A549 (cell line): ENCODE data around the gene TIMM9. TPM values are rescaled to one million over a fixed set of nuclear protein-coding genes. Genes with fewer than 3 reads are reported as not detected.

Experiments
- ATAC-seq, 2 experiments: fragments of 200-7000 bp in 1 of 2; fragments of >200 bp in 1 of 2; cut with Nextera tagmentation in 1 of 2; cut with Tn5 transposase in 1 of 2; 3 replicates each; pipeline versions ENCODE4 v1.8.0 to v1.9.1; 2018 to 2020; ENCODE audit warnings: mild to moderate bottlenecking in 1 of 2, moderate library complexity in 1 of 2
- CTCF ChIA-PET: fragments of 300-600 bp; sonication (Branson Sonifier 250); formaldehyde crosslinking; extraction: SDS; loops from one replicate; lab custom pipeline; 2021; ENCODE audit warnings: antibody characterized with exemption, inconsistent platforms; lab: Yijun Ruan, JAX
- POLR2A ChIA-PET: fragments of 350-600 bp; formaldehyde crosslinking; extraction: SDS; loops from one replicate; lab custom pipeline; 2021; ENCODE audit warnings: antibody characterized with exemption, inconsistent platforms; lab: Yijun Ruan, JAX
- DNase-seq, 2 experiments: peaks; one replicate each; pipeline versions ENCODE4 v3.0.0 to v3.0.0-alpha.2; 2011 to 2016; ENCODE audit warnings: low read depth in 1 of 2, low spot score in 1 of 2
- FAIRE-seq: peaks from 2 replicates; lab custom pipeline; 2011; peaks lifted over from hg19 to GRCh38; lab: Jason Lieb, UNC
- H3K27ac ChIP-seq, 2 experiments: fragments of >200 bp; sonication (Bioruptor Twin); formaldehyde crosslinking; 3 replicates each; pipeline ENCODE4 v1.5.1; 2016 to 2017
- H3K4me1 ChIP-seq: fragments of >200 bp; sonication (Bioruptor Twin); formaldehyde crosslinking; 3 replicates; pipeline ENCODE4 v1.6.1; 2016
- H3K4me2 ChIP-seq: fragments of >200 bp; sonication (Bioruptor Twin); formaldehyde crosslinking; 3 replicates; pipeline ENCODE4 v1.6.1; 2016
- H3K4me3 ChIP-seq: fragments of >200 bp; sonication (Bioruptor Twin); formaldehyde crosslinking; 3 replicates; pipeline ENCODE4 v1.5.1; 2016
- H3K9me3 ChIP-seq: fragments of >200 bp; sonication (Bioruptor Twin); formaldehyde crosslinking; 3 replicates; pipeline ENCODE4 v1.6.1; 2016
- BHLHE40 ChIP-seq: IDR thresholded peaks from 2 replicates; pipeline ENCODE4 v1.6.1; 2012; ENCODE audit warnings: low read depth, low read length, inconsistent platforms
- CBX2 ChIP-seq: fragments of 200-600 bp; sonication (generic); IDR thresholded peaks from 2 replicates; pipeline ENCODE4 v1.6.1; 2016; ENCODE audit warnings: low read depth, mild to moderate bottlenecking, borderline replicate concordance
- CBX8 ChIP-seq: fragments of 200-600 bp; sonication (generic); IDR thresholded peaks from 2 replicates; pipeline ENCODE4 v1.6.1; 2016
- CEBPB ChIP-seq, 2 experiments: fragments of >200 bp in 1 of 2; sonication (Bioruptor Twin) in 1 of 2; formaldehyde crosslinking in 1 of 2; IDR thresholded peaks; 2 replicates each; pipeline ENCODE4 v1.6.1; 2012 to 2016
- EHF ChIP-seq: fragments of 250-450 bp; sonication (Bioruptor Pico); IDR thresholded peaks from 2 replicates; pipeline ENCODE4 v1.5.0; 2020; ENCODE audit warnings: mild to moderate bottlenecking
- EHMT2 ChIP-seq: fragments of 200-600 bp; sonication (generic); IDR thresholded peaks from 2 replicates; pipeline ENCODE4 v1.6.1; 2016; ENCODE audit warnings: antibody characterized with exemption, low read depth, mild to moderate bottlenecking, moderate library complexity
- ESRRA ChIP-seq: fragments of 150-350 bp; IDR thresholded peaks from 2 replicates; pipeline ENCODE4 v1.6.1; 2014; ENCODE audit warnings: mild to moderate bottlenecking, low read length, borderline replicate concordance
- FOXS1 ChIP-seq: fragments of 250-450 bp; sonication (Bioruptor Pico); IDR thresholded peaks from 2 replicates; pipeline ENCODE4 v1.5.0; 2020; ENCODE audit warnings: mild to moderate bottlenecking, moderate library complexity
- HDAC2 ChIP-seq: fragments of 200-600 bp; sonication (generic); IDR thresholded peaks from 2 replicates; pipeline ENCODE4 v1.6.1; 2016
- HES2 ChIP-seq: fragments of >200 bp; sonication (Bioruptor Twin); formaldehyde crosslinking; IDR thresholded peaks from 2 replicates; pipeline ENCODE4 v1.6.1; 2016
- HOXA7 ChIP-seq: fragments of 250-450 bp; sonication (Bioruptor Pico); IDR thresholded peaks from 2 replicates; pipeline ENCODE4 v1.5.0; 2020; ENCODE audit warnings: mild to moderate bottlenecking, moderate library complexity
- HOXB13 ChIP-seq: fragments of 250-450 bp; sonication (Bioruptor Pico); IDR thresholded peaks from 2 replicates; pipeline ENCODE4 v1.5.0; 2020; ENCODE audit warnings: low read depth, mild to moderate bottlenecking, moderate library complexity
- JUNB ChIP-seq: fragments of >200 bp; sonication (Bioruptor Twin); formaldehyde crosslinking; IDR thresholded peaks from 2 replicates; pipeline ENCODE4 v1.6.1; 2016
- KDM1A ChIP-seq: fragments of 200-600 bp; sonication (generic); IDR thresholded peaks from 2 replicates; pipeline ENCODE4 v1.6.1; 2016; ENCODE audit warnings: low read depth, mild to moderate bottlenecking
- KDM5A ChIP-seq: fragments of 200-600 bp; sonication (generic); IDR thresholded peaks from 2 replicates; pipeline ENCODE4 v1.6.1; 2016; ENCODE audit warnings: antibody characterized with exemption, mild to moderate bottlenecking
- MAFK ChIP-seq: fragments of 450-650 bp; IDR thresholded peaks from 2 replicates; pipeline ENCODE4 v1.6.1; 2014; ENCODE audit not compliant: partially characterized antibody
- MYC ChIP-seq: IDR thresholded peaks from 2 replicates; pipeline ENCODE4 v1.6.1; 2012; ENCODE audit warnings: mild to moderate bottlenecking, inconsistent platforms, low read length, improper control_type of control experiment, borderline replicate concordance
- PHF8 ChIP-seq: fragments of 200-600 bp; sonication (generic); IDR thresholded peaks from 2 replicates; pipeline ENCODE4 v1.6.1; 2016; ENCODE audit warnings: low read depth, mild to moderate bottlenecking, antibody characterized with exemption, moderate library complexity, borderline replicate concordance
- POLR2A ChIP-seq: IDR thresholded peaks from 2 replicates; pipeline ENCODE4 v1.6.1; 2012; ENCODE audit warnings: mild to moderate bottlenecking, low read length
- POLR2AphosphoS2 ChIP-seq: conservative IDR thresholded peaks from 2 replicates; pipeline ENCODE4 v1.6.1; 2012; ENCODE audit warnings: low read length, improper control_type of control experiment, inconsistent platforms
- RCOR1 ChIP-seq: fragments of 150-350 bp; IDR thresholded peaks from 2 replicates; pipeline ENCODE4 v1.6.1; 2014; ENCODE audit warnings: antibody characterized with exemption, low read length, low read depth
- SMC3 ChIP-seq: fragments of >200 bp; sonication (Bioruptor Twin); formaldehyde crosslinking; IDR thresholded peaks from 3 replicates; pipeline ENCODE4 v1.6.1; 2018; ENCODE audit warnings: inconsistent platforms
- TFCP2L1 ChIP-seq: fragments of 250-450 bp; sonication (Bioruptor Pico); IDR thresholded peaks from 2 replicates; pipeline ENCODE4 v1.5.0; 2021; ENCODE audit warnings: mild to moderate bottlenecking
- TP53 ChIP-seq: fragments of 250-450 bp; sonication (Bioruptor Pico); IDR thresholded peaks from 2 replicates; pipeline ENCODE4 v1.5.0; 2021; ENCODE audit warnings: mild to moderate bottlenecking, moderate library complexity
- USF2 ChIP-seq: fragments of 450-650 bp; IDR thresholded peaks from 2 replicates; pipeline ENCODE4 v1.6.1; 2014; ENCODE audit warnings: antibody characterized with exemption
- ZNF302 ChIP-seq: fragments of 250-450 bp; sonication (Bioruptor Pico); IDR thresholded peaks from 2 replicates; pipeline ENCODE4 v1.9.0; 2021; ENCODE audit warnings: inconsistent platforms, mild to moderate bottlenecking, moderate library complexity
- WGBS: methylation state at CpG from one replicate; pipeline ENCODE4 v1.1.6; 2017; ENCODE audit errors: missing lambda C conversion rate; 5-methylcytosine and 5-hydroxymethylcytosine counted together
- polyA plus RNA-seq, 4 experiments: library from polyadenylated mRNA; depleted of rRNA in 3 of 4; stranded (reverse); fragments of >200 nt; fragmentation: RNase III in 1 of 4; extraction: RNeasy Plus Mini Kit Qiagen cat#74134 plus additional on column Dnase treatment in 1 of 4; gene quantifications; 2 replicates in 3 of 4; 3 replicates in 1 of 4; pipeline ENCODE4 v1.2.3, GENCODE V29; 2011 to 2017
- TF ChIP-seq, protein P1 (sequence below): IDR thresholded peaks from 2 replicates; pipeline ENCODE4 v1.6.1; 2012
- TF ChIP-seq, protein P2 (sequence below): IDR thresholded peaks from 2 replicates; pipeline ENCODE4 v1.6.1; 2012
- TF ChIP-seq, protein P3 (sequence below): fragments of >200 bp; sonication (Bioruptor Twin); formaldehyde crosslinking; IDR thresholded peaks from 3 replicates; pipeline ENCODE4 v1.6.1; 2016
- TF ChIP-seq, protein P4 (sequence below): fragments of >200 bp; sonication (Bioruptor Twin); formaldehyde crosslinking; IDR thresholded peaks from 3 replicates; pipeline ENCODE4 v1.5.1; 2016

The TIMM9 gene
- polyA plus RNA-seq, 2 of the 4 experiments (the other 2 are of a cell fraction) = 70.1 to 101 TPM

GRCh38 chr14:58415636-58416547 is 11.4 kb downstream of the TIMM9 start (continued):
- TF ChIP-seq JUNB = no peak
- TF ChIP-seq HDAC2 = no peak

DNA sequence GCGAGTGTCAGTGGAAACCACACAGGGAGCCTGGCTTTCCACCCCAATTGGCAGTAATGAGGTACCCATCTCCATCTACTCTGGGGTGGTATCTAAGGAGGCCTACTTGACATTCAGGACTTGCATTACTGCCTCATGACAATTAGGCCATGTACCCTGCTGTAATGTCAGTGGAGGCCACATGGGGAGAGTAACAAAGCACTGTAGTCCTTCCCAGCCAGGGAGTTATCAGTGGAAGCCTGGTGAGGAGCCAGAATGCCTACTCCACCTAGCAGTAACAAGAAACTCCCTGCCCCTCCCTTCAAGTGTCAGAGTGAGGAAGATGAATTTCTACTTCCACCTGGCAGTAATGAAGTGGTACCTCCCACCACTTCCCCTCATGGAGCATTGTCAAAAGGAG is 12.5 kb downstream of the TIMM9 start:
- FAIRE-seq (no peak), ATAC-seq (peak; percentile 75 to 76; a peak in 5 of 6 replicates), DNase-seq (peak in 1 of 2 experiments; percentile 25)
- WGBS = 94% methylated on average over 1 of the region's 1 CpG
- CTCF ChIA-PET = interaction anchor here (1.0 kb wide), 1 partner anchor 19 kb away, joined by 3 read pairs; no protein-coding TSS in a partner anchor
- Histone ChIP-seq H3K4me2 (no peak overlapping the region), H3K9me3 (0 out of 3 replicates have a peak, but pooled peaks cover 6% of the 10 kb centered on the region), H3K4me1 (no peaks in the 10 kb centered on the region), H3K4me3 (no peak overlapping the region), H3K27ac (no peak overlapping the region)
- no peak for TF ChIP-seq HES2
- TF ChIP-seq MYC = no peak
- no peak for TF ChIP-seq USF2
- no peak for TF ChIP-seq POLR2AphosphoS2
- TF ChIP-seq, protein P1, sequence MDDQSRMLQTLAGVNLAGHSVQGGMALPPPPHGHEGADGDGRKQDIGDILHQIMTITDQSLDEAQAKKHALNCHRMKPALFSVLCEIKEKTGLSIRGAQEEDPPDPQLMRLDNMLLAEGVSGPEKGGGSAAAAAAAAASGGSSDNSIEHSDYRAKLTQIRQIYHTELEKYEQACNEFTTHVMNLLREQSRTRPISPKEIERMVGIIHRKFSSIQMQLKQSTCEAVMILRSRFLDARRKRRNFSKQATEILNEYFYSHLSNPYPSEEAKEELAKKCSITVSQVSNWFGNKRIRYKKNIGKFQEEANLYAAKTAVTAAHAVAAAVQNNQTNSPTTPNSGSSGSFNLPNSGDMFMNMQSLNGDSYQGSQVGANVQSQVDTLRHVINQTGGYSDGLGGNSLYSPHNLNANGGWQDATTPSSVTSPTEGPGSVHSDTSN = no peak
- no peak for TF ChIP-seq ESRRA
- no peak for TF ChIP-seq MAFK
- TF ChIP-seq KDM1A = no peak
- TF ChIP-seq JUNB = no peak
- TF ChIP-seq POLR2A = no peak
- no peak for TF ChIP-seq TFCP2L1 (CRISPR knock-in tag)
- TF ChIP-seq, protein P2, sequence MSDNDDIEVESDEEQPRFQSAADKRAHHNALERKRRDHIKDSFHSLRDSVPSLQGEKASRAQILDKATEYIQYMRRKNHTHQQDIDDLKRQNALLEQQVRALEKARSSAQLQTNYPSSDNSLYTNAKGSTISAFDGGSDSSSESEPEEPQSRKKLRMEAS = no peak
- TF ChIP-seq CEBPB (IDR thresholded peaks at IDR 0.05) = no peak
- TF ChIP-seq CBX2 = no peak
- TF ChIP-seq TP53 (CRISPR knock-in tag) = no peak
- no peak for TF ChIP-seq BHLHE40
- TF ChIP-seq, protein P3, sequence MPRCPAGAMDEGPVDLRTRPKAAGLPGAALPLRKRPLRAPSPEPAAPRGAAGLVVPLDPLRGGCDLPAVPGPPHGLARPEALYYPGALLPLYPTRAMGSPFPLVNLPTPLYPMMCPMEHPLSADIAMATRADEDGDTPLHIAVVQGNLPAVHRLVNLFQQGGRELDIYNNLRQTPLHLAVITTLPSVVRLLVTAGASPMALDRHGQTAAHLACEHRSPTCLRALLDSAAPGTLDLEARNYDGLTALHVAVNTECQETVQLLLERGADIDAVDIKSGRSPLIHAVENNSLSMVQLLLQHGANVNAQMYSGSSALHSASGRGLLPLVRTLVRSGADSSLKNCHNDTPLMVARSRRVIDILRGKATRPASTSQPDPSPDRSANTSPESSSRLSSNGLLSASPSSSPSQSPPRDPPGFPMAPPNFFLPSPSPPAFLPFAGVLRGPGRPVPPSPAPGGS = no peak
- TF ChIP-seq EHF = no peak
- no peak for TF ChIP-seq RCOR1
- POLR2A ChIA-PET = interaction anchor here (1.6 kb wide), 1 partner anchor 12 kb away, joined by 7 read pairs; the partner anchor contains the start of genes KIAA0586 and TIMM9

GRCh38 chr14:58408681-58409215 is 18.6 kb downstream of the TIMM9 start:
- no peak for DNase-seq
- Histone ChIP-seq H3K4me1 (no peaks in the 10 kb centered on the region), H3K9me3 (no peaks in the 10 kb centered on the region), H3K4me3 (no peak overlapping the region), H3K27ac (no peak overlapping the region), H3K4me2 (no peak overlapping the region)
- CTCF ChIA-PET = interaction anchor here (1.0 kb wide), 1 partner anchor 12 kb away, joined by 4 read pairs; no protein-coding TSS in a partner anchor
- 98% methylated on average over 3 of the region's 3 CpGs for WGBS
- no peak for ATAC-seq
- no peak for FAIRE-seq
- POLR2A ChIA-PET = no interaction called here
- TF ChIP-seq CBX8 (no peak), USF2 (no peak), PHF8 (no peak), EHMT2 (no peak), BHLHE40 (no peak), HOXB13 (no peak), HDAC2 (no peak), SMC3 (no peak), ZNF302 (no peak), KDM5A (no peak), FOXS1 (no peak), POLR2AphosphoS2 (no peak), HOXA7 (CRISPR knock-in tag) (no peak)
- TF ChIP-seq, protein P4, sequence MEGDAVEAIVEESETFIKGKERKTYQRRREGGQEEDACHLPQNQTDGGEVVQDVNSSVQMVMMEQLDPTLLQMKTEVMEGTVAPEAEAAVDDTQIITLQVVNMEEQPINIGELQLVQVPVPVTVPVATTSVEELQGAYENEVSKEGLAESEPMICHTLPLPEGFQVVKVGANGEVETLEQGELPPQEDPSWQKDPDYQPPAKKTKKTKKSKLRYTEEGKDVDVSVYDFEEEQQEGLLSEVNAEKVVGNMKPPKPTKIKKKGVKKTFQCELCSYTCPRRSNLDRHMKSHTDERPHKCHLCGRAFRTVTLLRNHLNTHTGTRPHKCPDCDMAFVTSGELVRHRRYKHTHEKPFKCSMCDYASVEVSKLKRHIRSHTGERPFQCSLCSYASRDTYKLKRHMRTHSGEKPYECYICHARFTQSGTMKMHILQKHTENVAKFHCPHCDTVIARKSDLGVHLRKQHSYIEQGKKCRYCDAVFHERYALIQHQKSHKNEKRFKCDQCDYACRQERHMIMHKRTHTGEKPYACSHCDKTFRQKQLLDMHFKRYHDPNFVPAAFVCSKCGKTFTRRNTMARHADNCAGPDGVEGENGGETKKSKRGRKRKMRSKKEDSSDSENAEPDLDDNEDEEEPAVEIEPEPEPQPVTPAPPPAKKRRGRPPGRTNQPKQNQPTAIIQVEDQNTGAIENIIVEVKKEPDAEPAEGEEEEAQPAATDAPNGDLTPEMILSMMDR = no peak
